Limb (tissue), 2 donors: ENCODE measurements around the gene SLC39A3.

Experiments
- DNase-seq, 2 donors: peaks; one replicate each; pipeline ENCODE4 v3.0.0-alpha.2; 2016; ENCODE audit errors: extremely low spot score in 2 of 2

Gene SLC39A3

GRCh38 chr19:2739602-2740313 is at the start of gene SLC39A3:
Gene SLC39A3 (minus strand): TSS chr19:2740017. CDS start chr19:2737257, 2,760 bp downstream.
- peak; percentile 98 to 100 for DNase-seq

GRCh38 chr19:2788237-2788636 is 48.4 kb upstream of the SLC39A3 start:
- DNase-seq: no peak

GRCh38 chr19:2787115-2787514 is 47.3 kb upstream of the SLC39A3 start:
- no peak for DNase-seq

- DNase-seq: peak; percentile 98 to 99
Observed at GRCh38 chr19:2785244-2785997, 45.6 kb upstream of the SLC39A3 start, which contains the start of gene THOP1. Gene THOP1 (plus strand): TSS chr19:2785503. CDS start chr19:2785663, 160 bp downstream.

GRCh38 chr19:2783781-2784145 is 43.9 kb upstream of the SLC39A3 start:
- no peak for DNase-seq

GRCh38 chr19:2782936-2783780 is 43.3 kb upstream of the SLC39A3 start, which contains the start of gene SGTA:
Gene SGTA (minus strand): TSS chr19:2783273. CDS start chr19:2769068, 14,205 bp downstream.
- peak; percentile 97 to 98 for DNase-seq

GRCh38 chr19:2782329-2782935 is 42.6 kb upstream of the SLC39A3 start:
- DNase-seq: no peak

GRCh38 chr19:2780284-2780683 is 40.5 kb upstream of the SLC39A3 start:
- no peak for DNase-seq

GRCh38 chr19:2779121-2779740 is 39.4 kb upstream of the SLC39A3 start:
- no peak for DNase-seq

- DNase-seq: peak in 1 of 2 donors; percentile 23
Observed at GRCh38 chr19:2777952-2778683, 38.3 kb upstream of the SLC39A3 start.

- DNase-seq: no peak
Observed at GRCh38 chr19:2775556-2776430, 36.0 kb upstream of the SLC39A3 start.

- no peak for DNase-seq
Observed at GRCh38 chr19:2774953-2775555, 35.2 kb upstream of the SLC39A3 start.

GRCh38 chr19:2774083-2774679 is 34.4 kb upstream of the SLC39A3 start:
- no peak for DNase-seq

GRCh38 chr19:2771786-2772674 is 32.2 kb upstream of the SLC39A3 start:
- DNase-seq: peak in 1 of 2 donors; percentile 7

GRCh38 chr19:2770055-2771013 is 30.5 kb upstream of the SLC39A3 start:
- DNase-seq: peak in 1 of 2 donors; percentile 47

GRCh38 chr19:2769218-2769617 is 29.4 kb upstream of the SLC39A3 start:
- DNase-seq: no peak
